SK-N-DZ (cell line): ENCODE measurements around the gene PDE7B. TPM values are rescaled to one million over a fixed set of nuclear protein-coding genes. Genes with fewer than 3 reads are reported as not detected.

Source experiments
- DNase-seq: peaks from one replicate; pipeline ENCODE4 v3.0.0-alpha.2; 2015; ENCODE audit warnings: low spot score
- polyA plus RNA-seq, 2 experiments: library from polyadenylated mRNA; depleted of rRNA; stranded (reverse); fragments of >200 nt; gene quantifications; 2 replicates each; pipeline ENCODE4 v1.2.3, GENCODE V29; 2014

The PDE7B gene
- polyA plus RNA-seq (2014; cell fraction: cytosol; rRNA removed), result 0.02 TPM in 1 of 2 replicates, not detected in the other
- polyA plus RNA-seq (2014; cell fraction: nucleus; rRNA removed), result not detected in 2 replicates

DNA sequence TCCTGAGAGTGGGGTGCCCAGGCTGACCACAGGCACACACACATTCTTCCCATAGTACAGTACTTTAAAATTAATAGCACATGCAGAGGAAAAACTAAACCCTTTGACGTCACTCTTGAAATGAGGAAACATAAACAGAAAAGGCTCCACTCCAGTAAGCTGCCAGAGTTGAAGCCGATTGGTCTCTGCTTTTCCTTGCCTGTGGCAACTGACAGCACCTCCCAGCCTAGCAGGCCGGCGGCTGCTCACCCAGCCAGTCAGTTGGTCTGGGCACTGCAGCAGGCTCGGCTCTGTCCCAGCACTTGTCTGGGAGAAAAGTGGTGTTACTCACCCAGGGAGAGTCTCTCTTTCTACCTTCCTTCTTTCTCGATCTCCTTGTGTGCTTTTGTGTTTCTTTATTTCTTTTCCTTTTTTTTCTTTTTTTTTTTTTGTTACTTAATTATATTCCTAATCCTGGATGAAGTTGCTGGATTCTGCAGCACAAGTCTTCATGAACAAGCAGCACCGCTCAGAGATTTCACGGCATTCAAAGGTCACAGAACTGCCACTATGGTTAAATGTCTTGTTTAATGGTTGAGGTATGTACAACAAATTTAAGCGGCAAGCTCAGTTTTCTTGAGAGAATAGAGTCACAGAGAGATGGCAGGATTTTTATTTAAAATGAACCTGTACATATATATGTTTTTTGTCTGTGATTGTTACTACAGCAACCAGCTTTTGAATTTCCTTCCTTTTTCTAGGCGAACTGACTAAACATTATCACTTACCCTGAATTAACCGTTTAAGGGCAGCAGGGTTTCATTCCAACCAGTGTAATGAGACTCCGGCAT is at the start of gene PDE7B:
TSS of gene PDE7B (plus strand) at position 260 of the 830 bp plus-strand sequence.
- DNase-seq, result peak; percentile 64

DNA sequence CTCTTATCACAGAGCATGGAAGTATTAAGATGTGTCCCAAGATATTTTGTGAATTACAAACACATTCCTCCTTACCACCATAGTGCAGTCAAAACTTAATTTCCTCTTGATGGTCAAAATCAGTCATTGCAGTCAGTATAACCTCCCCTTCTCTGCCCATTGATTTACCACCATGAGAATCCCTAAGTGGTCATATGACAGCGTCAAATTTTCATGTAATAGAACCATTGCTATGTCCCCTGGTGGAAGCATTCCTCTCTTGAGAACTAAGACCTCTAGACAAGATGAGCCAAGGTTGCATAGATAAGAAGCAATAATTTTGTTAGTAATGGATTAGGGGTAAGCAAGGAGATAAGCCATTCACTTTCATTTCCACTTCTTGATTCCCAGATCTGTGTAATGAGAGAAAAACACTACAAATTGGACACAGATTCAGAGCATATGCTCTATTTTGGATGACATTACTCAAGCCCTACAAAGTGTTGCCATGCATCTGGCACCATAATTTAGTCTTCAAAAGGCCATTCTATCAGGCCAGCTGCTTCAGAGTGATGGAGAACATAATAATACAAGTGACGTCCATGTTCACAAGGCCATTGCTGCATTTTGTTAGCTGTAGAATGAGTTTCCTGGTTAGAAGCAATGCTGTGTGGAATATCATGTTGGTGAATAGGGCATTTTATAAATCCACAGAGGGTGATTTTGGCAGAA is 49.6 kb upstream of the PDE7B start:
- DNase-seq, result peak; percentile 82

DNA sequence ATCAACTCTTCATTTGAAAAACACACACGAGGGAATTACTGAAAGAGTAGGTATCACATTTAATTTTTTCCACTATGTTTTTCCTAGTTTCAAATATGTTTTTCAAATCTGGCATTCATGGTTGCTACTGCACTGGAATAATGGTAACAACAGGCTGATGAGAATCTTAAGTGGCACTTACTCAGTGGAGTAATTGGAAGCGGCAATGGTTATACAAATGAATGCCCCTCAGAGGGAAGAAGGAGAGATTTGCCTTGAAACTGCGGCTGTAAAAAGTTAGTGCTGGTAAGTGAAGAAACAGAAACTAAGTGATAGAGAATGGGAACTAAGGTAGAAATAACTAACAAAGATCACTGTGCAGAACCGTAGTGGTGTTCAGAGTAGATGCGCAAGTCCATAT is 41.0 kb upstream of the PDE7B start:
- no peak for DNase-seq

DNA sequence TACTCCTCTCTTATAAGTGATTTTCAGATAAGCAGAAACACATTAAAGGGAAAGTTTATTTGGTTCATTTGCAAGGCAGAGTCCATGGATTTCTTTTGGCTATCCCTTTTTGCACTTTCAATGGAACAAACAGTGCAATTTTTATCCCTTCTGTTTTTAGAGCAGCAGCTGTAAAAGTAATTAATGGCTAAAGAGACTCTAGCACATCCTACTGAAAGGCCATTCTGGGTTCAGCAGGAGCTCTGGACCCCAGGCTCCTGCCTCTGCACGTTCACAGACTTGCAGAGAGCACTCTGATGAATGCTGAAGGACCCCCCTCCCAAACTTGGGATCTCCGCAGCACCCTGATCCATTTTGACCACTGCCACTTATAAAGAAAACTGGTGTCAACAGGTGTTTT is 40.3 kb upstream of the PDE7B start:
- DNase-seq, result no peak

DNA sequence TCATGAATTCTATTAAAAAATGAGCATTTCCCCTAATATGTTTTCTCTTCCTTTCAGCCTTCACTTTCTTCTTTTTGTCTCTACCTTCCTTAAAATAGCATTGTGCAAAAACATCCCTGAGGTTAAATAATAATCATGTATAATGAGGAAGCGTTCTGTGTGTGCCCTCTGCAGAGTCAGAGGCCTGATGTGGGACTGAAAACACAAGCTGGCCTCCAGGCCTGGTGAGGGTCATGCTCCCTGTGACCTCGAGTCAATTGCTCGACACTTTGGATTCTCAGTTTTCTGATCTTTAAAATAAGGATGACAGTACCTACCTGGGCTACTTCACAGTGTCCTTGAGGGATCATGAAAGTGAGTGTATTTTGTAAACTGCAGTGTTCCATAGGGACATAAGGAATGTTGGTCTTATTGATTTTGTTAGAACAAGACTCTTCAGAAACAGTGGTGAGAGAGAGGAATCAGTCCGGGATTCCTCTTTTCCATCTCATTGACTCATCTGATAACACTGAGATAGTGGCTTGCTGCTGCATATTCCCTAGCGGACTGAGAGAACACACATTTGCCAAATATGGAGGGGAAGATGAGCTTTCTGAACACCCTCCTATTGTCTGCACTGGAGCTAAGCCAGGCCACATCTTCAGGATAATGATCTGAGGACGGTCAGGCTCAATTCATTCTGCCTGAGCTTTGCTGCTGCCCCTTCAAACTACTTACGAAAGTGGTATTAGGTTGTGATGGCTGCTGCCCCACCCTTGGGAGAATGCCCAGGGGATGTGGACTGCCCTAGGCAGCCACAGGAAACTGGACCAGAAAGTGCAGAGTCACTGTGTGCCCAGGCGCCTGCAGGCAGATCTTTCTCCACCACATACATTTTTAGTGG is 39.6 kb upstream of the PDE7B start:
- peak; percentile 92 for DNase-seq

DNA sequence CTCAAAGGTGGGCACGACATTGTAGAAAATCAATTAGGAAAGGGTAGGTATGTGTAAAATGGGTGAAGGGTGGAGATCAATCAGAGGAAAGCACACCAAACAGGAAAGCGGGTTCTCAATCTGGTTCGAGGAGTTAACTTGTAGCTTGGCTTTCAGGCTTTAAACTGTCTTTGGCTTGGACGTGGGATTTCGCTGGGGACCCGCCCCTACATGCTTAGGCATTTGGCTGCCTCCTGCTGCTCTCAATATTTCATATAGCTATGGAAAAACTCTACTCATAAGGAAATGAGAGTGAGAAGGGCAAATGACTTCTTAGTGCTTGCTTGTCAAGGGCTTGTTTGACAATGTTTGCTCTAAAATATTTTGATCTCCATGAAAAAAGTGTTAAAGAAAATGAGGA is 38.1 kb upstream of the PDE7B start:
- DNase-seq, result no peak

DNA sequence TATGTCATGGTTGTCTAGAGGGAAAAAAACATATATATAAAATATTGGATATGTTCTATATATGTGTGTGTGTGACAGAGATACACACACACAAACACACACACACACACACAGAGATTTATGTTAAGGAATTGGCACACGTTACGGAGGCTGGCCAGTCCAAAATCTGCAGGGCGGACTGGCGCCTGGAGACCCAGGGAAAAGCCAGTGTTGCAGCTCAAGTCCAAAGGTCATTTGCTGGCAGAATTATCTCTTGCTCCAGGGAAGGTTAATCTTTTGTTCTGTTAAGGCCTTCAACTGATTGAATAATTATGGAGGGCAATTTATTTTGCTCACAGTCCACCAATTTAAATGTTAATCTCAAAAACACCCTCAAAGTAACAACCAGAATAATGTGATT is 37.5 kb upstream of the PDE7B start:
- DNase-seq, result no peak

DNA sequence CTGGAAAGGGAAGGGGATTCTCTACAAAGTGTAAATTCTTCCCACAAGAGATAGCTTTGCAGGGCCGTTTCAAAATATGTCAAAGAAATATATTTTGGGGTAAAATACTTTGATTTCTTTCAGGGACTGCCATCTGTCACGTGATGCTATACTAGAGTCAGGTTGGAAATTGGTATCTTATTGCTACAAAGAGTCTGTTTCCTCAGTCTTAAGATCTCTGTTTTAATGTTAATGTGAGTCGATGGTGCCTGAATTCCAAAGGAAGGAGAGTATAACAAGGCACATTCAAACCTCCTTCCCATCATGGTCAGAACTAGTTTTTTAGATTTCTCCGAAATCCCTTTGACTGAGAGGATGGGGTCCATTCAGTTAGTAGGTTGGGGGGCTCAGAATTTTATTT is 36.3 kb upstream of the PDE7B start:
- DNase-seq, result no peak

DNA sequence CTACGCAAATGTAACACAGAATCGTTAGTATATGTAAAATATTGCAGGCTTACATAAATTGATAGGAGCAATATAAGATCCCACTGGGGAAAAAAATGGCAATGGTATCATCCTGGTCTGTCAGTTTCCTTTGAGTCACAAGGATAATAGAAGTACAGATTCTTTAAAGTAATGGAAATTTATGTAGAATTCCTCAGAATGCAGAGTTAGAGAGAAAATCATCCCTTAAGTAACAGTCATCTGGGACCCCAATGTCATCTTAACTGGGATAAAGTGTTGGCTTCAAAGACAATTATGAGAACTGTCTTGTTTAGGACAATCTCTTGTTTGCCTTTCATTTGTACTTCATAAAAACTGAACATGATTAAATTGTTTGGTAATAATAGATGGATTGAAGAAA is 34.5 kb upstream of the PDE7B start:
- no peak for DNase-seq

DNA sequence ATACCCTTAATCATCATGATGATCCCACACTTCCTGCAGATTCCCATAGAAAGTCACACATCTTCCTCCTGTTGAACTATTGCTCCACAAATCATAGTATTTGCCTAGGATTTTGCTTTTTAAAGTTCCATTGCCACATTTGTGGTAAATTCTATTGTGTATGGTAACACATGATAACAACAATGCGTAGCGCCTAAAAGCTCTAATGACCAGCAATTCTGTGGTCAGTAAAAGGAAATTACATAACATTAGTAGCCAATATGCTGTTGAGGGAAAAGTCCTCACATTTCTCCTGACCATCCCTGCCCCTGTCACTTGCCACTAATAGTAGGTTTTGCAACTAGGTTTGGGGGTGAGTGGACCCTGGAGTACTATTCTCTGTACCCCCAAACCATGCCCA is 31.8 kb upstream of the PDE7B start:
- no peak for DNase-seq

DNA sequence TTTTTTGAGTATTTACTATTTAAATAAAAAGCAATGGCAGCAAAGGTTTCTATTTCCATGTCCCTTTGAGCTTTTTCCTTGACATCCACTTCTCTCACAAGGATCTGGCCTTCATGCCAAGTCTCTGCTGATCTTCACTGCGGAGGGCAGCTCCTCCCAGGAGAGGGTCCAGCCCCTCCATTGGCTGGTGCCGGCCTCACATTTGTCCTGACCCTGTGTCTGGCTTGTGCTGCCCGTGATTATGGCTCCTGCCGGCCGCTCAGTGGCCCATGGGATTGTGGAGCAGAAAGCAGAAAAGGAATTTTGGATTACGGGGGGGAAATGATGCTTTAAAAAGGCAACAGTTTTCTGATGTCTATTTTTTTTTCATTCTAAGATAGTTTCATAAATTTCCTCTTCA is 31.2 kb upstream of the PDE7B start:
- DNase-seq, result no peak

DNA sequence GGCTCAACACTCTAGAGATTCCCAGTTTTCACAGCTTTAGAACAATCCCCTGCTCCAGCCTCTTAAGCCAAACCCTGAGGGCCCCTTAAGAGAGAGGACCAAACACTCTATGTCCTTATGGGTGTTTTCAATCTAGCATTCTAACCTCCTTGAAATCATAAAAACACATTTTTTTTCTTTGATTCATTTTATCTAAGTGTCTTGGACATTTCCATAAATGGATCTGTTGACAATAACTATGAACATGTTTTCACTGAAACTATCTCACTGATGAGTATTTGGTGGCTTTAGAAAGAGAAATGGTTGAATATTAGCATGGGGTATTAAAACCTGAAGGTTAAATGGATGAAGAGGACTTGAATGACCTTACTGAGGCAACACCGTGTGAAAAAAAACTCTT is 27.6 kb upstream of the PDE7B start:
- no peak for DNase-seq

DNA sequence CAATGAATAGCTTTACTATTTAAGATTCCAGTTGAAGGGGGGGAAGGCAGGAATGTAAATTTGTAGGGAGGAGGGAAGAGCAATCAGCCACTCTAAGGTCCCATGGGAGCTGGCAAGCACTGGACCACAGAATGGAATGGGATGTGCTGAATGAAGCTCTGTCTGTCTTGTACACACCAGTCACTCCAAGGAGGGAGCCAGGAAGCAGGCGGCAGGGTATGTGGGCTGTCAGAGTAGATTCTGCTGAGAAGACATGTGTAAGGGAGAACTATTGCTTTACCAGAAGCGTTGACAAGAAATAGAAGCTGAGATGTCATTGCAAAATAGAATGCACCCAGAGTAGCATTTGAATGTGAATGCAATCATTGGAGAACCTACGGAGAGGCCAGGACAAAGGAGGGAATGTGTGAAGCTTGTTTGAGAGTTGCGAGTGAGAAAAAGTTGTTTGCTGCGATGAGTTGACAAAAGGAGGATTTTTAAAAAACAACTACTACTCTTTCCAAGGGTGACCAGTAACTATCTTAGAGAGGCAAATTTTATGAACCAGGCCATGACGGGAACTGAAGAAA is 25.2 kb upstream of the PDE7B start:
- no peak for DNase-seq

DNA sequence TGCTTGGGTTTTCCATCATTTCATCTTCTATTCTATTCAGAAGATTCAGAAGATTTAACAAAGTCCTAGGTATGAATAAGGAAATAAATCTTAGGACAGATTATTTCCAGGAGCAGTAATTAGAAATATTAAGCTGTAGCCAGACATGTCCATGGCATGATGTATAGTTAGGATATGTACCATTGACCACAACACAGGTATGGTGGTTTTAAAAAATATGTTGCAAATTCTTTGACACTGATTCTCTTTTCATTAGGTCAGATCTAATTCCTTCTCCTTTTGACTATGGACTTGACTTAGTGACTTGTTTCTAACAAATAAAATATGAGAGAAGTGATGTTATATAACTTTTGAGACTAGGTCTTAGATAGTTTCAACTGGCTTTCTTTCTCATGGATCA is 23.5 kb upstream of the PDE7B start:
- no peak for DNase-seq

DNA sequence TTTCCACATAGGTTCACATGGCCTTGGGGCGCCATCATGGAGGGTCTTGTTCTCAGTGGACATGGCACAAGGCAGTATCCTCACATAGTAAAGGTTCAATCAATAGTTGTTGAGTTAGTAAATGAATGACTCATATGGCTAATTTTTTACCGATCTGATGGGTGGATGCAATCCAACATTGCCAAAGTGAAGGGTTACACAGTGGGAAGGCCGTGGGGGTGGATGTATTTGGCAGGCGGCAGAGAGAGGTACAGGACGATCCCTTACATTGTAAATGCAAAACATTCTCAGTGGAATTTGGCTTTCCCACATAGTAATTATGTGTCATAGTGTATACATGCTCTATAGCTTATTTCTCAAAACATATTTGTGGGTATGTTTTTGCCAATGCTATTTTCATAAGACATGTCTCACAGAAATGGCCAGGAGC is 21.0 kb upstream of the PDE7B start:
- DNase-seq, result no peak

DNA sequence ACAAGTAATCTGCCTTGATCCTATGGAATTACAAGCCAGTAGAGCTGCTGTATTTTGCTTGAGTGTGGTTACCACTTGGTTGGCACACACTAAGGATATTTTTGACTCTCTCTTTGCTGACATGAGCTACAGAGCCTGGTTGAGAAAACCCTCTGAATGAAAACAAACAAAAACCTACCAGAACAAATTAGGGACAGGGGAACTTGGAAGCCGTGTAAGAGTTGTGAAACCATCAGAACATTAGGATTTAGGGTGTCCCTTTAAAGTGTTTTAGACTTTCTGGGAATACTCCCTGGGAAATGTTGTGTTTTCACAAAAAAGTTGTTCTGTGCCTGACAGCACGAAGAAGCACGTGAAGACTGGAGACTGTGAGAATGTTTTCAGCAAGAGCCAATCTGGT is 20.5 kb upstream of the PDE7B start:
- no peak for DNase-seq

DNA sequence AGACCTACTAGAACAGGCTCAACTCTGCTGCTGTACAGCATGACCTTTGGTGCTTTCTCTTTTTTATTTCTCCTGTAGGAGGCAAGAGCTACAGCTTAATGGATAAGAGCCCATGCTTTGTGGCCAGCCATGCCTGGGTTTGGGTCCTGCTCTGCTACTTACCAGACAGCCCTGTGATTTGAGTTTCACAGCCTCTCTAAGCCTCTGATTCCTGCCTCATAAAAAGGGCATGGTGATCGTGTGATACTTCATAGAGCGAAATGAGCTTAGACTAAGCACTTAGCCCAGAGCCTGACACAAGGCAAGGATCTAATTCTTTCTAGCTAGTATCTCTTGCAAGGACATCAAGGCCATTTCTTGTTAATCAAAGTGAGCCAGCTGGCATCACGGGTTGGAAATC is 19.3 kb upstream of the PDE7B start:
- no peak for DNase-seq

DNA sequence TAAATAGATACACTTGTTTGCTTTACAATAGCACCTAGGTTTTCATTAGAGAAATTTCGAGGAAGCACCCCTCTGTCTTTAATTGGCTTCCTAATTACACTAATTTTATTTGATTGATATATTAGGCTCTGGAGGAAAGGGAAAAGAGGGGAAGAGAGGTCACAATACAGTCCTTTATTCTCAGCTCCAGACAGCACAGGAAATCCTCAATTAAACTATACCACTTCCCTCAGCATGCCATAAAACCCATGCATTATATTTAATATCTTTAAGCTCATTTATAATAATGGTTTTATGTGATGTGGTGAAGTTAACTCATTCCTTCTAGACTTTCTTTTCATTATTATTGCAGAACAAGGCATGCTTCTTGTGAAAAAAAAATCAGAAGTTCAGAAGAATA is 17.7 kb upstream of the PDE7B start:
- DNase-seq, result no peak

DNA sequence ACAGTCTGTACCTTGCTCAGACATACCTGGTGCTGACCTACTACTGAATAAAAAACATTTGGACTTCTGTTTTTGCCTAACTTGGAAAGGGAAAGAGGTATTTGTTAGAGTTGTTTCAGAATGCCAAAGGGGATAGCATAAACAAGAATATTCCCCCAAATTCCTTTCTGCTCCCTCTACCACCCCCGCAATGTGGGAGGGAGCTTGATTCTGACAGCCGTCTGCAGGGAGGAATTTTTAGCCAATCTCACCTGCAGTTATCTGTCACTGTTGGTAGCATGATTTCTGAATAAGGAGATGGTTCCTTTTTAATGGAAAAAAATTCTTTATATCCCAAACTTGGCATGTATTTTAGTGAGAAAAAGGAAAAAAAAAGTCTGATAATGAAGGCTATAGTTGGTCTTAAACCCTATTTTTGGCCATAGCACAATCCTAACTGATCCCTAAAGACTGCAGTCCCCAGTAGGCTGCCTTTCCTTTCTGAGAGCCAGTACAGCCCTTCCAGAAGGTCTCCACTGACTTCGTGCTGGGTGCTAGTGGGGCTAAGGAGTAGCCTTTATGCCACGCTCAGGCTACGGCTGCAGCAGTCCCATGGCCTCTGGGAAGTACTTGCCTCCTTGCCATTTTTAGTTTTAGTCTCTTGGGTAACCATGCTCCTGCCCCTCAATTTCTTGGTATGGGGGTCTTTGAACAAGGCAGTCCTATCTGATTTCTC is 13.6 kb upstream of the PDE7B start:
- no peak for DNase-seq

DNA sequence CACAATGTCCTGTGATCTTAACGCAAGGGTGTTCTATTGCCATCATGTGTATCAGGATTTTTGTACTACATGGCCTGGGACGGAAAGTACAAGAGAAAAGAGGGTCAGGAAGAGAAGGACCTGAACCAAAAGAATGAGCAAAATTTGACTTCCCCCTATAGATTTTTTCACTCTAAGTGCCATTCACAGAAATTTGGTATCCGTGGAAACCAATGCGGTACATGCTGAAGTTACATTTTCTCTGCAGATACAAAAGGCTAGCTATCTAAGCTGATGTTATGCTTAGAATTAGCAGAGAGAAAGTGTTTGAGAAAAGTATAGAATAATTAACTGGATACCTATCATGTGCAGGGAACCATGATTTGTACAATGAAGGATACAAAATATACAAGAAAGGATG is 12.4 kb upstream of the PDE7B start:
- no peak for DNase-seq
